ENCODE measurements around the gene RPRM. TPM values are rescaled to one million over a fixed set of nuclear protein-coding genes. Genes with fewer than 3 reads are reported as not detected.

RPRM gene
- total RNA-seq, 1 experiment from 2014 or later: 2.1 TPM

DNA sequence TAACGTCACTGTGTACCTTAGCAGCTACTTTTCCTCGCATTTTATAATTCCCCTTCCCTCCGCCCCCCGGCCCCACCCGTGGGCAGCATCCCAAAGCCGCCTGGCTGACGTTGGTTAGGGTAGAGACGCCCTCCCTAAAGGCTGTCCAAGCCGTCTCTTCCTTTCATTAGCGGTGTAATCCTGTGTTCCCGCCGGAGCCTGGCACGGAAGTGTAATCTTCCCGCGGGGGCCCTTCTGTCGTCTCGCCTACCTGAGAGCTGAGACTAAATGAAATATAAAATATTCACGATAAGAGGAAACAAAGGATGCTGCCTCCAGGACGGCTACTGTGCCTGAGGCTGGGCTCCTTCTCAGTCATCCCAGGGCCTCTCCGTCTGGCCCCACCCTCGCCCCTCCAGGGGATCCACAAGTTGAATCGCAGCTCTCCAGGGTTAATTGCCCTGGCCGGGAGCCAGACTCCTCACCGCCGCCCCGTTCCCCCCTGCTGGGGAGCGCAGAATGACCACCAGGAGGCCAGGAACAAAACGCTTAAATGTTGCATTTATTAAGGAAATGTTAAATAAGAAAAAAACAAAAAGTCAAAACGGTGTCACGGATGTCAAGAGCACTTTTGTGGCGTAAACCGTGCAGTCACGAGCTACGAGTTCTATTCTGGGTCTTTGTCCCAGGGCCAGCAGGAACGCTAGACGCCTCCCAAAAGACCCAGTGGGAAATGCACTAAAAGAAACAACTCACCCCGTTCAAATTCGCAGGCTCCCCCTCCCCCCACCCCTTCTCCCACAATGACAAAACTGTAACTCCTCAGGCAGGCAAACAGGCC lies 1.5 kb downstream of the RPRM start:
- H3K4me2 ChIP-seq: no peak overlapping the region
- BruUV-seq (replicated peaks): no TSS peak
- H3K9me3 ChIP-seq (ENCODE audit: insufficient read depth, low read depth): no peaks in the 10 kb centered on the region
- intact Hi-C loops (cut with micrococcal nuclease; ENCODE audit: unreplicated experiment): no loop called here
- ChIA-PET POLR2A (ENCODE audit: unreplicated experiment) (no interaction called here), CTCF (no interaction called here)
- H3K4me1 ChIP-seq (replicated peaks; ENCODE audit: insufficient read depth): no peaks in the 10 kb centered on the region
- H3F3A ChIP-seq (ENCODE audit: insufficient read depth, low read depth): no peaks in the 10 kb centered on the region
- no peak overlapping the region for H3K4me3 ChIP-seq
- no peak for TF ChIP-seq EZH2 (IDR thresholded peaks at IDR 0.05; ENCODE audit: low read depth)
- TF ChIP-seq, protein P1, sequence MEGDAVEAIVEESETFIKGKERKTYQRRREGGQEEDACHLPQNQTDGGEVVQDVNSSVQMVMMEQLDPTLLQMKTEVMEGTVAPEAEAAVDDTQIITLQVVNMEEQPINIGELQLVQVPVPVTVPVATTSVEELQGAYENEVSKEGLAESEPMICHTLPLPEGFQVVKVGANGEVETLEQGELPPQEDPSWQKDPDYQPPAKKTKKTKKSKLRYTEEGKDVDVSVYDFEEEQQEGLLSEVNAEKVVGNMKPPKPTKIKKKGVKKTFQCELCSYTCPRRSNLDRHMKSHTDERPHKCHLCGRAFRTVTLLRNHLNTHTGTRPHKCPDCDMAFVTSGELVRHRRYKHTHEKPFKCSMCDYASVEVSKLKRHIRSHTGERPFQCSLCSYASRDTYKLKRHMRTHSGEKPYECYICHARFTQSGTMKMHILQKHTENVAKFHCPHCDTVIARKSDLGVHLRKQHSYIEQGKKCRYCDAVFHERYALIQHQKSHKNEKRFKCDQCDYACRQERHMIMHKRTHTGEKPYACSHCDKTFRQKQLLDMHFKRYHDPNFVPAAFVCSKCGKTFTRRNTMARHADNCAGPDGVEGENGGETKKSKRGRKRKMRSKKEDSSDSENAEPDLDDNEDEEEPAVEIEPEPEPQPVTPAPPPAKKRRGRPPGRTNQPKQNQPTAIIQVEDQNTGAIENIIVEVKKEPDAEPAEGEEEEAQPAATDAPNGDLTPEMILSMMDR (conservative IDR thresholded peaks at IDR 0.05): no peak
- H4K20me1 ChIP-seq (ENCODE audit: insufficient read depth): no peaks in the 10 kb centered on the region
- H3K27ac ChIP-seq: no peak overlapping the region
- H3K79me2 ChIP-seq (ENCODE audit: low read depth): no peaks in the 10 kb centered on the region
- DNase-seq: no peak
- H2AFZ ChIP-seq: no peak overlapping the region
- no peaks in the 10 kb centered on the region for H3K36me3 ChIP-seq (ENCODE audit: low read depth)
- H3K27me3 ChIP-seq (ENCODE audit: insufficient read depth, low read depth): no peaks in the 10 kb centered on the region
- no peaks in the 10 kb centered on the region for H3K9me2 ChIP-seq (ENCODE audit: insufficient read depth)

DNA sequence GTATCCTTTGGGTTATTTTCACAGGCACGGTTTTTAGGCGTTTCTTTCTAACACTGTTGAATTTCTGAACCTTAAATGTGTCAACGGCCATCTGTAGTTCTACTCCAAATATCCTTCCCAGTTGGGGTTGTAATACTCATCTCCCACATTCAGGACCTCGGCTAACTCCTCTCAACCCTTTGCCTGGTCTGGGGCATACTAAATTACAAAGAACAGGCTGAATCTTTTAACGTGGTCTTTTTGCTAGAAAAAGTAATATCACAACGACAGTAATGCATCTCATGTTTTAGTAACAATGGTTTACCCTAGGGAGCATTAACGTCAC lies 2.1 kb downstream of the RPRM start:
- no peak for TF ChIP-seq EZH2 (IDR thresholded peaks at IDR 0.05; ENCODE audit: low read depth)
- TF ChIP-seq, protein P1 (conservative IDR thresholded peaks at IDR 0.05): no peak
- Histone ChIP-seq H2AFZ (no peak overlapping the region), H4K20me1 (ENCODE audit: insufficient read depth) (no peaks in the 10 kb centered on the region), H3K4me2 (no peak overlapping the region), H3K4me3 (no peak overlapping the region), H3K36me3 (ENCODE audit: low read depth) (no peaks in the 10 kb centered on the region), H3F3A (ENCODE audit: insufficient read depth, low read depth) (no peaks in the 10 kb centered on the region), H3K4me1 (replicated peaks; ENCODE audit: insufficient read depth) (no peaks in the 10 kb centered on the region), H3K27ac (no peak overlapping the region), H3K9me2 (ENCODE audit: insufficient read depth) (no peaks in the 10 kb centered on the region), H3K79me2 (ENCODE audit: low read depth) (no peaks in the 10 kb centered on the region), H3K9me3 (ENCODE audit: insufficient read depth, low read depth) (no peaks in the 10 kb centered on the region), H3K27me3 (ENCODE audit: insufficient read depth, low read depth) (no peaks in the 10 kb centered on the region)
- DNase-seq: no peak
- ChIA-PET CTCF (no interaction called here), POLR2A (ENCODE audit: unreplicated experiment) (no interaction called here)
- BruUV-seq (replicated peaks): no TSS peak
- intact Hi-C loops (cut with micrococcal nuclease; ENCODE audit: unreplicated experiment): no loop called here

DNA sequence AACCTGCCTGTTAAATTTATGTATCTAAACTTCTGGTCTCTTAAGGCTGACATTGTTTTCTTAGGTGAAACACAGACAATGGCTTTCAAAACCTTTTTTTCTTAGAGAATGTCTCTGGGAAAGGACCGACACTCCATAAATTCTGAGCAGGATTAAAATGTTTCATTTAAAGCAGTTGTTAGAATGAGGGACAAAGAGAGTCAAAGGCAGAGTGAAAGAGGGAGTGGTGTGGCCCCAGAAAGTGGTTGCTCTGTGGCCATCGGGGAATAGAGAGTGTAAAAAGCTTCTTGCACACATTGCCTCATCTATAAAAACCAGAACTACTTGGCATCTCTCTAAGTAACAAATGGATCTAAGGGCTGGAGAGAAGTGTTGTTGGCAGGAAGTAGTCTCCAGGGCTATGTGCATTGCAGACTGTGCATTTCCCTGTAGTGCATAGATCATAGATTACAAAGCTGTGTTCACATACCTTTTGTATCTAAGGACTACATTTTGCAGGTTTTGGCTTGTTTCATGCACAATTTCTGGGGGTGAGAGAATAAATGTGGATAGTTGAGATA lies 3.6 kb downstream of the RPRM start:
- H3K4me2 ChIP-seq: no peak overlapping the region
- no peak overlapping the region for H2AFZ ChIP-seq
- ChIA-PET CTCF (interaction anchor here (0.7 kb wide), 1 partner anchor 17 kb away, joined by 3 read pairs; no protein-coding TSS in a partner anchor), POLR2A (ENCODE audit: unreplicated experiment) (no interaction called here)
- H3K27ac ChIP-seq: no peak overlapping the region
- H3K9me2 ChIP-seq (ENCODE audit: insufficient read depth): no peaks in the 10 kb centered on the region
- H3F3A ChIP-seq (ENCODE audit: insufficient read depth, low read depth): no peaks in the 10 kb centered on the region
- no peaks in the 10 kb centered on the region for H3K9me3 ChIP-seq (ENCODE audit: insufficient read depth, low read depth)
- H4K20me1 ChIP-seq (ENCODE audit: insufficient read depth): no peaks in the 10 kb centered on the region
- DNase-seq: no peak
- H3K36me3 ChIP-seq (ENCODE audit: low read depth): no peaks in the 10 kb centered on the region
- H3K79me2 ChIP-seq (ENCODE audit: low read depth): no peaks in the 10 kb centered on the region
- TF ChIP-seq, protein P1 (conservative IDR thresholded peaks at IDR 0.05): no peak
- no peak for TF ChIP-seq EZH2 (IDR thresholded peaks at IDR 0.05; ENCODE audit: low read depth)
- H3K4me3 ChIP-seq: no peak overlapping the region
- no peaks in the 10 kb centered on the region for H3K4me1 ChIP-seq (replicated peaks; ENCODE audit: insufficient read depth)
- no peaks in the 10 kb centered on the region for H3K27me3 ChIP-seq (ENCODE audit: insufficient read depth, low read depth)
- intact Hi-C loops (cut with micrococcal nuclease; ENCODE audit: unreplicated experiment): no loop called here
- no TSS peak for BruUV-seq (replicated peaks)
